Naive B cell (primary cell): Measurements from ENCODE around the gene DMXL2. TPM values are rescaled to one million over a fixed set of nuclear protein-coding genes. Genes with fewer than 3 reads are reported as not detected.
"Not testable (repeated sequence)": the region's sequence is repeated elsewhere in the genome, so short reads cannot be mapped to it uniquely, and the experiment has no call there.

ENCODE experiments used
- ATAC-seq, 2 donors: fragments of 150-1000 bp; cut with Tn5 transposase; 2 replicates each; pipeline ENCODE4 v1.10.0; 2021; ENCODE audit warnings: low read depth in 2 of 2, mild to moderate bottlenecking in 2 of 2, moderate library complexity in 2 of 2
- DNase-seq: peaks from one replicate; pipeline ENCODE4 v3.0.0; 2022
- H3K27ac Mint-ChIP-seq, 6 donors: one replicate each; pipeline ENCODE4 v1.8.0; 2020 to 2022; ENCODE audit warnings: mild to moderate bottlenecking in 6 of 6, mixed read lengths in 6 of 6, moderate library complexity in 5 of 6, inconsistent platforms in 2 of 6
- H3K27me3 Mint-ChIP-seq, 3 donors: one replicate each; pipeline ENCODE4 v1.8.0; 2021 to 2022; ENCODE audit warnings: mixed read lengths in 3 of 3, mild to moderate bottlenecking in 1 of 3
- H3K36me3 Mint-ChIP-seq, 2 donors: one replicate each; pipeline ENCODE4 v1.8.0; 2020 to 2022; ENCODE audit warnings: mixed read lengths in 2 of 2, inconsistent platforms in 1 of 2, mild to moderate bottlenecking in 1 of 2
- H3K4me1 Mint-ChIP-seq, 3 donors: one replicate each; pipeline ENCODE4 v1.8.0; 2020 to 2022; ENCODE audit warnings: mixed read lengths in 3 of 3, inconsistent platforms in 1 of 3, mild to moderate bottlenecking in 1 of 3, moderate library complexity in 1 of 3
- H3K4me3 Mint-ChIP-seq, 8 donors: one replicate each; pipeline ENCODE4 v1.8.0; 2020 to 2022; ENCODE audit warnings: mild to moderate bottlenecking in 8 of 8, mixed read lengths in 8 of 8, moderate library complexity in 8 of 8, inconsistent platforms in 2 of 8
- H3K9me3 Mint-ChIP-seq, 7 donors: one replicate each; pipeline ENCODE4 v1.8.0; 2020 to 2022; ENCODE audit warnings: mixed read lengths in 7 of 7, mild to moderate bottlenecking in 5 of 7, inconsistent platforms in 2 of 7, moderate library complexity in 1 of 7
- polyA plus RNA-seq, 6 donors: library from polyadenylated mRNA; unstranded; fragments of 300-500 nt; fragmentation: Illumina TruSeq; gene quantifications; one replicate each; pipeline ENCODE4 v1.2.3, GENCODE V29; 2021; ENCODE audit warnings: low read depth in 6 of 6

The DMXL2 gene
- polyA plus RNA-seq, 6 donors from 2014 or later = 0.10 to 0.14 TPM; not detected in 4

DNA sequence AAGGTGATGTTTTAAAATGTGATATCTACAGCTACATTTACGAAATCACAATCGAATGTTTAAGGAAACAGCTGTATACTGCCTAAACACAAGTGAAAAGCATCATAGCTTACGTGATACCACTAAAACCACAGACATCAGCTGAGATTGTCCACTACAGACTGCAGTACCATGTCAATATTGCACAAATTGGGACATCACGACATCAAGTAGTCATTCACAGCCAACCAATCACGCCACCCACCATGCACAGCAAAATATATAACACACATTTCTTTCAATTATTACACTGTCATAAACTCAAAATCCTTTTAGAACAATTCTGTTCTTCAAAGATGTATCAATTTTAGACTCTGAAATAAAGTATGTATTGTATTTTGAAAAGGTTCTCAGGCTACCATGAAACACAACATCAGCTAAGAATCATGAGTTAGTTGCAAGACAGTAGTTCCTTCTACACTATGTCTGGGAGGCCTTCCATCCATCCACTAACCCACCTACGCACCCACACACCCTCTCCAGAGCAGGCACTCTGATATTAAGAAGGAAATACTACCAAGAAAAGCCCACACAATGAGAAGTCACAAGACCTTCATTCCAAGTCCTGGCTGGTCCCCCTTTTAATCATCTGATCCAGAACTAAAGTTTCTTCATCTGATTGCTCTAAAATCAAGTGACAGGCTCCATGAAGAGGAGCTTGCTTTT lies 3.1 kb downstream of the DMXL2 start:
- peaks cover 13 to 18% (median 16%) of the 10 kb centered on the region in 3 donors for H3K27me3 Mint-ChIP-seq
- no peak for DNase-seq

DNA sequence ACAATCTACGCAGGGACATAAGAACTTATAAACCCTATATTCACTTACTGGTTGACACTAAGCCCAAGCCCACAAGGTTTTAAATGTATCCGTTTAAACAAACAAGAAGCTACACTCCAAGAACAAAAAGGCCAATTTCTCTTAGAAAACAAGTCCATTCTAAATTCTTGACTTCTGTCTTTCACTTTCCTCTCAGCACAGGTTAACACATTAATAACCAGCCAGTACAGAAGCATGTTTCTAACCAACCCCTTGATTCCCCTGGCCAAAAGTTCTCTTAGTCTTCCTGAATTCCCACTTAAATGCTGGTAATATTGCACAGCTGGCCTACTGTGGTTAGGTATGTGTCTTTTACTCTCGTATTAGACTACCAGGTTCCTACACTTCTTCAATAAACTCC lies 4.7 kb downstream of the DMXL2 start:
- Mint-ChIP-seq H3K27me3 (peaks cover 0 to 11% (median 6%) of the 10 kb centered on the region in 3 donors), H3K9me3 (peaks cover 0 to 5% (median 2%) of the 10 kb centered on the region in 7 donors), H3K4me1 (peaks cover 5 to 7% (median 7%) of the 10 kb centered on the region in 3 donors), H3K4me3 (no peak overlapping the region), H3K27ac (no peak overlapping the region), H3K36me3 (no peaks in the 10 kb centered on the region)
- ATAC-seq = no peak
- DNase-seq = no peak

More for the DNA sequence above, 3.1 kb downstream of the DMXL2 start:
- Mint-ChIP-seq H3K27ac (no peak overlapping the region), H3K36me3 (no peaks in the 10 kb centered on the region), H3K4me1 (peaks cover 10 to 15% (median 14%) of the 10 kb centered on the region in 3 donors), H3K9me3 (no peaks in the 10 kb centered on the region), H3K4me3 (peak overlapping the region in 1 of 8 donors; percentile 12)
- no peak for ATAC-seq

DNA sequence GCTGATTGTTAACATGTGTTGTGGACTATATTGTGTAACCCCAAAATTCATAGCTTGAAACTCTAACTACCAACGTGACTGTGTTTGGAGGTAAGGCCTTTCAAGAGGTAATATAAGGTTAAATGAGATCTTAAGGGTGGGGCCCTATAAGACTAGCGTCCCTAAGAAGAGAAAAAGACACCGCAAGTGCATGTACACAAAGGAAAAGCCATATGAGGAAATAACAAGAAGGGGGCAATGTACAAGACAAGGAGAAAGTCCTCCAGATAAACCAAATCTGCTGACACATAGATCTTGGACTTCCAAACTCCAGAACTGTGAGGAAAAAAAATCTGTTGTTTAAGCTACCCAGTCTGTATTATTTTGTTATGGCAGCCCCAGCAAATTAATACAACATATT lies 8.6 kb downstream of the DMXL2 start:
- ATAC-seq (no peak), DNase-seq (no peak)
- Mint-ChIP-seq H3K4me1 (no peaks in the 10 kb centered on the region), H3K9me3 (peaks cover 0 to 24% (median 13%) of the 10 kb centered on the region in 7 donors), H3K27ac (no peak overlapping the region), H3K4me3 (no peak overlapping the region), H3K36me3 (no peaks in the 10 kb centered on the region), H3K27me3 (peaks cover 0 to 7% (median 0%) of the 10 kb centered on the region in 3 donors)

DNA sequence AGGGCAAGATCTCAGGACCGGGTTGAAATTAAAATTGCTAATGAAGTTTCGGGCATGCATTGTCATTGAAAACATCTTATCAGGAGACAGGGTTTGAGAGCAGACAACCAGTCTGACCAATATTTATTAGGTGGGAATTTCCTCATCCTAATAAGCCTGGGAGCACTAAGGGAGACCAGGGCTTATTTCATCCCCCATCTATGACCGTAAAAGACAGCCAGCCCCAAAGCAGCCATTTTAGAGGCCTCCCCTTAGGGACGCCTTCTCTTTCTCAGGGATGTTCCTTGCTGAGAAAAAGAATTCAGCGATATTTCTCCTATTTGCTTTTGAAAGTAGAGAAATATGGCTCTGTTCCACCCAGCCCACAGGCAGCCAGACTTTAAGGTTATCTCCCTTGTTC lies 9.9 kb downstream of the DMXL2 start:
- H3K27ac Mint-ChIP-seq, H3K4me1 Mint-ChIP-seq, H3K36me3 Mint-ChIP-seq, H3K4me3 Mint-ChIP-seq, ATAC-seq, H3K27me3 Mint-ChIP-seq, DNase-seq: not testable (repeated sequence)
- peaks cover 0 to 24% (median 13%) of the 10 kb centered on the region in 7 donors for H3K9me3 Mint-ChIP-seq

DNA sequence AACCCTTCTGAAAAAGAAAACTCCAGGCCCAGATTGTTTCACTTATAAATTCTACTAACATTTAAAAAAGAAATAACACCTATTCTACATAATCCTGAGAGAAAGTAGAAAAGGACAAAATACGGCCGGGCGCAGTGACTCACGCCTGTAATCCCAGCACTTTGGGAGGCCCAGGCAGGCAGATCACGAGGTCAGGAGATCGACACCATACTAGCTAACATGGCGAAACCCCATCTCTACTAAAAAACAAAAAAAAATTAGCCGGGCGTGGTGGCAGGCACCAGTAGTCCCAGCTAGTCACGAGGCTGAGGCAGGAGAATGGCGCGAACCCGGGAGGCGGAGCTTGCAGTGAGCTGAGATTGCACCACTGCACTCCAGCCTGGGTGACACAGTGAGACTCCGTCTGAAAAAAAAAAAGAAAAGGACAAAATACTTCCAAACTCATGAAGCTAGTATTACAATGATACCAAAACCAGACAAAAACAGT lies 19.1 kb downstream of the DMXL2 start:
- H3K27me3 Mint-ChIP-seq = peaks cover 0 to 13% (median 8%) of the 10 kb centered on the region in 3 donors
- not testable (repeated sequence) for H3K36me3 Mint-ChIP-seq, H3K27ac Mint-ChIP-seq, H3K9me3 Mint-ChIP-seq, H3K4me3 Mint-ChIP-seq, H3K4me1 Mint-ChIP-seq, ATAC-seq, DNase-seq

DNA sequence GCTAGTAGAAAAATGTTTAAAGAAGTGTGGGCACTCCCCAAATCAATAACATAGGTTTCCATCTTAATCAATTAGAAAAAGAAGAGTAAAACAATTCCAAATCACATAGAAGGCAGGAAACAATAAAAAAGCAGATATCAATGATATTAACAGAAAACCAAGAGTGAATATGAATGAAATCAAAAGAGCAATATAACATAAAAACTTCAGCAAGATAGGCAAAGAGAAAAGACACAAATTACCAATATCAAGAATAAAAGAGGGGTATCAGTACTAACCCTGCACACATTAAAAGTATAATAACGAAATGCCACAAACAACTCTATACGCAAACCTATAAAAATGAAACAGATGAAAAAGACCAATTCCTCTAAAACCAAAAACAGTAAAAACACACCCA lies 19.6 kb downstream of the DMXL2 start:
- Mint-ChIP-seq H3K36me3 (peaks cover 0 to 7% of the 10 kb centered on the region in 2 donors), H3K4me1 (peaks cover 0 to 5% (median 0%) of the 10 kb centered on the region in 3 donors), H3K27ac (no peak overlapping the region), H3K9me3 (no peaks in the 10 kb centered on the region), H3K4me3 (no peak overlapping the region), H3K27me3 (peaks cover 0 to 13% (median 8%) of the 10 kb centered on the region in 3 donors)
- ATAC-seq = no peak
- DNase-seq = no peak

DNA sequence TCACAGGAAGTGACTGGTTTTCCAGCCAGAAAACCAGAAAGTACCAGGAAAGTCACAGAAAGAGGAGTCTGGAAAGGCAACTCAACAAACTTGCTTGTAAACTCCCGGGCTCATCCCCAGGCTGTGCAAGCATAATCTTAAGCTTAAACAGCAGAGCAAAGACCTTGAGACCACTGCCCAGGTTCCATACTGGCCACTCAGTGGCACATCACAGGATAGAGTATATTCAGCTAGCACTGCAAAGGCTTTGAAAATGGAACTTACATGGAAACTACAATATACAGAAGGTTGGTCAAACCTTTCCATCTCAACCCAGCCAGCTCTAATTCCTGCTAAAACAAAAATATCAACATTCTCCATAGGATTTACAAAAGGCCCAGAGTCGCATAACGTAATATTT lies 20.1 kb downstream of the DMXL2 start:
- Mint-ChIP-seq H3K36me3 (peaks cover 0 to 7% of the 10 kb centered on the region in 2 donors), H3K27me3 (peaks cover under 1 to 13% (median 8%) of the 10 kb centered on the region in 3 donors), H3K9me3 (no peaks in the 10 kb centered on the region), H3K4me3 (no peak overlapping the region), H3K27ac (peak overlapping the region in 2 of 6 donors; percentile 16 to 22), H3K4me1 (peaks cover 0 to 5% (median 0%) of the 10 kb centered on the region in 3 donors)
- no peak for DNase-seq
- ATAC-seq = no peak

DNA sequence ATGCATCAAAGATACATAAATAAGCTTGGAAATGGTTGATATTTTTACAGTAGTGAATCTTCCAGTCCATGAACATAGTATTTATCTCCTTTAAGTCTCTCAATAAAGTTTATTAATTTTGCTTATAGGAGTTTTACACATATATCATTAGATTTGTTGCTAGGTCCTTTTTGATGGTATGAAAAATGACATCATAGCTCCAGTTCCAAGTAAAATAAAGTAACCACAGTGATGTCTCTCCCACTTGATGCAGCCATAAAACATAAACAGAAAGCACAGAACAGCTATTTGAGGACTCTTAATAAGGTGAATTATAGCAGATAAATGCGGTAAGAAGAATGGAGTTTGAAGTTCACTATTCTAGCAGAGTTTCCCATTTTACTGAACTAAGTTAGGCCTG lies 20.8 kb downstream of the DMXL2 start:
- peak overlapping the region in 1 of 6 donors; percentile 14 for H3K27ac Mint-ChIP-seq
- peaks cover 0 to 5% (median 0%) of the 10 kb centered on the region in 3 donors for H3K4me1 Mint-ChIP-seq
- H3K4me3 Mint-ChIP-seq = no peak overlapping the region
- H3K36me3 Mint-ChIP-seq = peaks cover 0 to 7% of the 10 kb centered on the region in 2 donors
- ATAC-seq (no peak), DNase-seq (no peak)
- peaks cover 3 to 13% (median 8%) of the 10 kb centered on the region in 3 donors for H3K27me3 Mint-ChIP-seq
- no peaks in the 10 kb centered on the region for H3K9me3 Mint-ChIP-seq

DNA sequence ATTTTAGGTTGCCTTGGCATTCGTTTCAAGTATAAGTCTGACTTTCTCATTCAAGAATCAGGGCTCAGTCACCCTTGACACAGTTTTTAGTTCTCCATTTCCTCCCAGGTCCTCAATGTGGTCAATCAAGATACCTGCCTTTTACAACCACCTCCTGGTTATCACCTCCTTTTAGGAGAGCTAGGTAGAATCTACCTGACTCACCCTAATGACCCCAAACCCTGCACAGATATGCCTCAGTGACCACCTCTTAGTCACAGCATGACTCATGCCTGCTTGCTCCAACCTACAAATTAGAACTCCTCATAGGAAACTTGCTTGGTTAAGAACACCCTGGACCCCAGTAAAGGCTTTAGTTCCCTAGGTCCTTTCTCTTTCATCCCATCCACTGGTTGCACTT lies 22.5 kb downstream of the DMXL2 start:
- no peak for DNase-seq
- H3K4me3 Mint-ChIP-seq = no peak overlapping the region
- peaks cover 0 to 5% (median 0%) of the 10 kb centered on the region in 3 donors for H3K4me1 Mint-ChIP-seq
- H3K9me3 Mint-ChIP-seq = peaks cover 0 to 5% (median 0%) of the 10 kb centered on the region in 7 donors
- no peak overlapping the region for H3K27ac Mint-ChIP-seq
- ATAC-seq = no peak
- peaks cover 0 to 7% of the 10 kb centered on the region in 2 donors for H3K36me3 Mint-ChIP-seq
- H3K27me3 Mint-ChIP-seq = peaks cover 3 to 13% (median 8%) of the 10 kb centered on the region in 3 donors

DNA sequence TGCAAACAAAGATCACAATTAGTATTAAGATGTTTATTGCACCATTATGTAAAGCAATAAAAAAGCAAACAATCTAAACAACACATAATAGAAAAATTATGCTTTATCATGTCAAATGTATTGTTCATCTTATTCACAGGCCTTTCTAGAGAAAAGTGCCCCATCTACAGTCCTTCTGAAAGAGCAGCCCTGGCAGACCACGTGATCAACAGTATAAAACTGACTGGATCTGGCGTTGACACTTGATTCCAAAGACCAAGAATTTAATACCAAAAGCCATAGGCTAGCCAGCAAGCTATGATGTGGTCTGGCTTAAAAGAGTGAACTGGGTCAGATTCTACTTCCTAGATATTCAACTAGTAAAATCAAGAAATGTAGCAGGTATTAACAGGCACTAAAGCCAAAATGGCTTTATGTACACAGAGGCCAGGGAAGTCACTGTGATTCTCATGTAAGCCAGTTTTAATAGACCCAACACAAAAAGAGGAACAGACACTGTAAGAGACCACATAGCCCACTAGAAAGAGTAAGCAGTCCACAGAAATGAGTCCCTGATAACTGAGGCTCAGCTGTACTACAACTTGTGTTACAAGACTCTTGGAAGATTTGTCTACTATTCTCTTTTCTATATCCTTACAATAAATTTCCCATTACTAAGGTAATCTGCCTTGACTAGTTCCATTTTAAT lies 32.5 kb downstream of the DMXL2 start:
- Mint-ChIP-seq H3K36me3 (peaks cover 0 to 8% of the 10 kb centered on the region in 2 donors), H3K27me3 (peaks cover 8 to 16% (median 14%) of the 10 kb centered on the region in 3 donors), H3K4me1 (no peaks in the 10 kb centered on the region), H3K27ac (no peak overlapping the region), H3K9me3 (peaks cover 4 to 18% (median 7%) of the 10 kb centered on the region in 7 donors), H3K4me3 (no peak overlapping the region)
- no peak for ATAC-seq
- DNase-seq = no peak

DNA sequence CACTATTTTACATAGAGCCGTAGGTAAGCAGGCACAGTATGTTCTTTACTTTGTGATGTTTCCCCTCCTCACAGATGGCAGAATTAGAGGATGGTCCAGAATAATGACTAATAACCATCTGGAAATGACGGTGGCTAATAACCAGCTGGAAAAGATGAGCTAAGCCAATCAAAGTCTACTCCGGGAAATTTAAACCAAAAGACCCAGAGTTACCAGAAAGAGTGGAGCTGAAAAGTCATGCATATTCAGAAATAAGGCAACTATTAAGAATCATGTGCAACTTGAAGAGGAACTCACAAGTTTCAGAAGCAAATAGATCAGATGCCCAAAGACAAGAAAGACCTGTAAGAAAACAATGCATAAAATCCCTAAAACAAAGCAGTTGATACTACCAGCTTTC lies 33.6 kb downstream of the DMXL2 start:
- Mint-ChIP-seq H3K36me3 (peaks cover 0 to 8% of the 10 kb centered on the region in 2 donors), H3K4me3 (no peak overlapping the region), H3K27me3 (peaks cover 8 to 16% (median 14%) of the 10 kb centered on the region in 3 donors), H3K9me3 (peaks cover 4 to 18% (median 7%) of the 10 kb centered on the region in 7 donors), H3K27ac (no peak overlapping the region), H3K4me1 (no peaks in the 10 kb centered on the region)
- DNase-seq = no peak
- no peak for ATAC-seq

DNA sequence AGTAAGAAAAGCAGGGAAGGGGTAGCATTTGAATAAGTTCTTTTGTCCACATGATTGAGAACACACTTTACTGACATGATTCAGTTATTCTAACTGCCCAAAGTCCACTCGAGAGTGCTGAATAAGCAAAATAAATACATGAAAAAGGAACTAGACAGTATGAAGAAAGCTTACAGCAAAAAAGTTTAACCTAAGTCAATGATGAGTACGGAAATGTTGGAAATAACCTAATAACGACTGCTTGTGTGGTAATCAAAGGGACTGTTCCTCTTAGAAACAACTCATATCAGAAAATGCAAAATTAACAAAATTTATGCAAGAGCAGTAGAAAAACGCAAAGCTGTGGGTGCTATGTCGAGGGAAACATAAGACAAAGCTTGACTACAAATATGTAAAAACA lies 36.6 kb downstream of the DMXL2 start:
- no peak overlapping the region for H3K4me3 Mint-ChIP-seq
- peak overlapping the region in 1 of 6 donors; percentile 17 for H3K27ac Mint-ChIP-seq
- H3K4me1 Mint-ChIP-seq = no peaks in the 10 kb centered on the region
- peaks cover 0 to 7% of the 10 kb centered on the region in 2 donors for H3K36me3 Mint-ChIP-seq
- H3K27me3 Mint-ChIP-seq = peaks cover 0 to 14% (median 5%) of the 10 kb centered on the region in 3 donors
- DNase-seq (no peak), ATAC-seq (no peak)
- H3K9me3 Mint-ChIP-seq = peaks cover 0 to 21% (median 17%) of the 10 kb centered on the region in 7 donors

DNA sequence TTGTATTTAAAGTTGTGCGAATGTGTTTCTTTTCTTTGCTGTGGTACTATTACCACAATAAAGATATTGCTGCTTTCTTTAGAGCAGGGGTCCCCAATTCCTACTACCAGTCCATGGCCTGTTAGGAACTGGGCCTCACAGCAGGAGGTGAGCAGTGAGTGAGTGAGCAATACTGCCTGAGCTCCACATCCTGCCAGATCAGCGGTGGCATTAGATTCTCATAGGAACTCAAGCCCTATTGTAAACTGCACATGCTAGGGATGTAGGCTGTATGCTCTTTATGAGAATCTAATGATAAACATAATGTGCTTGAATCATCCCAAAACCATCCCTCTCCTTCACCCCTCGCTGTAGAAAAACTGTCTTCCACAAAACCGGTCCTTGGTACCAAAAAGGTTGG lies 41.6 kb downstream of the DMXL2 start:
- DNase-seq = no peak
- Mint-ChIP-seq H3K36me3 (no peaks in the 10 kb centered on the region), H3K4me3 (no peak overlapping the region), H3K27me3 (no peaks in the 10 kb centered on the region), H3K27ac (no peak overlapping the region), H3K9me3 (peaks cover 0 to 15% (median 8%) of the 10 kb centered on the region in 7 donors), H3K4me1 (no peaks in the 10 kb centered on the region)
- no peak for ATAC-seq
